Body of pancreas (tissue), 4 donors: ENCODE data around the gene LHFPL3. TPM values are rescaled to one million over a fixed set of nuclear protein-coding genes. Genes with fewer than 3 reads are reported as not detected.

ENCODE experiments used
- ATAC-seq: fragments of 150-250 bp; one replicate; pipeline ENCODE4 v1.9.1; 2016
- DNase-seq, 4 donors: peaks; one replicate each; pipeline ENCODE4 v3.0.0-alpha.2; 2019
- H3K27ac ChIP-seq, 4 donors: fragments of 200-600 bp; sonication (generic); 1 replicate in 3 of 4; 2 replicates in 1 of 4; pipeline versions ENCODE4 v1.5.1 to v1.6.1; 2016 to 2019; ENCODE audit warnings: mild to moderate bottlenecking in 1 of 4, mixed read lengths in 1 of 4, moderate library complexity in 1 of 4
- H3K27me3 ChIP-seq, 2 donors: fragments of 200-600 bp; sonication (generic); one replicate each; pipeline ENCODE4 v1.6.0; 2016; ENCODE audit warnings: mild to moderate bottlenecking in 1 of 2
- H3K36me3 ChIP-seq, 2 donors: fragments of 200-600 bp; sonication (generic); replicated peaks in 1 of 2; 2 replicates each; pipeline ENCODE4 v1.5.1; 2016; ENCODE audit warnings: low read depth in 2 of 2; ENCODE audit not compliant: insufficient read depth in 1 of 2
- H3K4me1 ChIP-seq: fragments of 200-600 bp; sonication (generic); one replicate; pipeline ENCODE4 v1.6.0; 2016
- H3K4me3 ChIP-seq, 2 donors: fragments of 200-600 bp; sonication (generic); 1 replicate in 1 of 2; 2 replicates in 1 of 2; pipeline ENCODE4 v1.5.1; 2016 to 2019
- H3K9me3 ChIP-seq, 3 donors: fragments of 200-600 bp; sonication (generic); 1 replicate in 2 of 3; 2 replicates in 1 of 3; pipeline ENCODE4 v1.5.1; 2016
- POLR2A ChIP-seq, 3 donors: fragments of 450-650 bp; IDR thresholded peaks; one replicate each; pipeline ENCODE4 v1.6.1; 2016; ENCODE audit warnings: antibody characterized with exemption in 3 of 3, mild to moderate bottlenecking in 2 of 3
- WGBS, 2 donors: methylation state at CpG; one replicate each; pipeline ENCODE4 v1.1.5; 2017; 5-methylcytosine and 5-hydroxymethylcytosine counted together
- intact Hi-C: fragments of 100-400 bp; cut with DNase I; formaldehyde crosslinking; loops from one replicate; pipeline ENCODE4 v1.15.1; 2023
- total RNA-seq, 2 donors: library from RNA; depleted of rRNA; stranded (reverse); fragments of >200 nt; gene quantifications; one replicate each; pipeline ENCODE4 v1.1.0, GENCODE V29; 2016
- TF ChIP-seq, protein P1 (sequence below), 7 experiments: fragments of 450-650 bp in 4 of 7; fragments of 200-600 bp in 3 of 7; sonication (generic) in 3 of 7; IDR thresholded peaks; one replicate each; pipeline ENCODE4 v1.5.1; 2016 to 2019; ENCODE audit warnings: antibody characterized with exemption in 7 of 7

Gene LHFPL3
- total RNA-seq, 2 donors from 2014 or later: not detected

DNA sequence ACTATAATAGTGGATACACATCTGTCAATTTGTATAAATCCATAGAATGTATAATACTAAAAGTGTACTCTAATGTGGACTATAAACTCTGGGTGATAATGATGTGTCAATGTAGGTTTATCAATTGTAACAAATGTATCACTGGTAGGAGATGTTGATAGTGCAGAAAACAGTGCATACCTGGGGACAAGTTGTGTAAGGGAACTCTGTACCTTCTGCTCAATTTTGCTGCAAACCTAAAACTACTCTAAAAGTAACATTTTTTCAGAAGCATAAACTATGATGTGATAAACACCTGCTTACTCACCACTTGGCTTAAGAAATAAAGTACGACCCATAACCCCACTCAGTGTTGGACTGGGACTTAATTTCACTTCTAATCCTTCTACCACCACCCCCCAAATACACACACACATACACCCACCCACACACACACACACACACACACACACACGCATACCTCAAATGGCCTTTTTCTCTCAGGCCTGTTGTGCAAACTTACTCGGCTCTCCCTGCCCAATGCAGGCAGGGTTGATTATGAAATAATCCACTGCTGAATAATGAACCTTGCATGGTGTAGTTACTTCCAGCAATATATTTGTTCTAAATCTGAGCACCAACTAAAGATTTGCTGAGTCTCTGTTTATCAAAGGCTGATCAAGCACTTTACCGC is 531.5 kb downstream of the LHFPL3 start:
- WGBS, 2 donors: 73 to 81% methylated on average over 4 of the region's 4 CpGs
- no peak for ATAC-seq
- no peak overlapping the region for H3K27ac ChIP-seq

DNA sequence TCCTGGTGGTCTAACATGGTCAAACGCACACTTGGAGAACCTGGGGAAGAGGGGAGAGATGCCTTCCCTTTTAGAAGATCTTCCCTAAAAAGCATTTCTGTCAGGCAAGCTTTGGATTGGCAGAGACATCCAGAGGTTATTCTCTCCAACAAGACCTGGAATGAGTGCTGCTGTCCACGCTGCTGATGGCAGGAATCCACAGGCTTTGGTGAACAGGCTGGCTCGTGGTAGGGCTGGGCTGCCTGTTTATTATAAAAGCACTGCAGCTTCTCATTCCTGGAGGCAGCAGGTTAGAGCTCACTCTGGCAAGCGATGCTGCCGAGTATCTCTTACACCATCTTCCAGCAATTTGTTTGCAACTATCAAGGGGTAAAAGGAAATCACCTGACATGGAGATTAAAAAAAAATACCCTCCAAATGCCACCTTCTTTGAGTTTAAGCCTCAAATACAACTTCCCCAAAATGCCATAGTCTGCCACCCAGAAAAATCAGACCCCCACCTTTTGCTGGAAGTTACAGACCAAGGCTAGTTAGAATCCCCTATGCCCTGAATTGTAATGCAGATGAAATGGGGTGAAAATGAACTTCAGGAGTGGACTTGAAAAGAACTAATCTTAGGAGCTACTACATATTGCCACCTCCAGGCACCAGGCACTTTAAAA is 533.5 kb downstream of the LHFPL3 start:
- DNase-seq (no peak), ATAC-seq (no peak)
- Histone ChIP-seq H3K4me1 (no peaks in the 10 kb centered on the region), H3K4me3 (no peak overlapping the region), H3K36me3 (no peaks in the 10 kb centered on the region), H3K9me3 (no peaks in the 10 kb centered on the region), H3K27ac (no peak overlapping the region), H3K27me3 (no peaks in the 10 kb centered on the region)
- intact Hi-C loops: no loop called here
- 63 to 85% methylated on average over 5 of the region's 5 CpGs for WGBS, 2 donors
- no peak for TF ChIP-seq POLR2A (IDR thresholded peaks at IDR 0.05)
- TF ChIP-seq, protein P1, sequence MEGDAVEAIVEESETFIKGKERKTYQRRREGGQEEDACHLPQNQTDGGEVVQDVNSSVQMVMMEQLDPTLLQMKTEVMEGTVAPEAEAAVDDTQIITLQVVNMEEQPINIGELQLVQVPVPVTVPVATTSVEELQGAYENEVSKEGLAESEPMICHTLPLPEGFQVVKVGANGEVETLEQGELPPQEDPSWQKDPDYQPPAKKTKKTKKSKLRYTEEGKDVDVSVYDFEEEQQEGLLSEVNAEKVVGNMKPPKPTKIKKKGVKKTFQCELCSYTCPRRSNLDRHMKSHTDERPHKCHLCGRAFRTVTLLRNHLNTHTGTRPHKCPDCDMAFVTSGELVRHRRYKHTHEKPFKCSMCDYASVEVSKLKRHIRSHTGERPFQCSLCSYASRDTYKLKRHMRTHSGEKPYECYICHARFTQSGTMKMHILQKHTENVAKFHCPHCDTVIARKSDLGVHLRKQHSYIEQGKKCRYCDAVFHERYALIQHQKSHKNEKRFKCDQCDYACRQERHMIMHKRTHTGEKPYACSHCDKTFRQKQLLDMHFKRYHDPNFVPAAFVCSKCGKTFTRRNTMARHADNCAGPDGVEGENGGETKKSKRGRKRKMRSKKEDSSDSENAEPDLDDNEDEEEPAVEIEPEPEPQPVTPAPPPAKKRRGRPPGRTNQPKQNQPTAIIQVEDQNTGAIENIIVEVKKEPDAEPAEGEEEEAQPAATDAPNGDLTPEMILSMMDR (IDR thresholded peaks at IDR 0.05): no peak

More for the DNA sequence above, 531.5 kb downstream of the LHFPL3 start:
- TF ChIP-seq POLR2A (IDR thresholded peaks at IDR 0.05): no peak
- DNase-seq: no peak
- Histone ChIP-seq H3K9me3 (no peaks in the 10 kb centered on the region), H3K4me1 (no peaks in the 10 kb centered on the region), H3K36me3 (no peaks in the 10 kb centered on the region), H3K4me3 (no peak overlapping the region), H3K27me3 (no peaks in the 10 kb centered on the region)
- intact Hi-C loops: no loop called here

DNA sequence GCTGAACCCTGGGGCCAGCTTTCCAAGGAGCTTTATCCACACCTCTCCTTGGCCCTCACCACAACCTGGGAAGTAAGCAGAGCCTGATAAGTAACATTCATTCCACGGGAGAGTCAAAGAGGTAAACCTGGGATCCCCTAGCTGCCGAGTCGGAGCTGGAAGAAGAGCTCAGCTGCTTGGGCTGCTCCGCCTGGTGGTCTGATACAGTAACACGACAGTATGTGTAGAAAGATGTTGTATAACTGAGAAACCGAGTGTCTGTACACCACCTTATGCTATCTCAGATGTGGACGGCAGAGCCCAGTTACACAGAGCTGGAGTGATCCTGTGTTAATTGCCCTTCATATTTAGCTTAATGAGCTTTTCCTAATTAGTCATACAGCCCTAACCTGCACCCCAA is 534.3 kb downstream of the LHFPL3 start:
- Histone ChIP-seq H3K27ac (no peak overlapping the region), H3K9me3 (no peaks in the 10 kb centered on the region)
- WGBS, 2 donors: 88 to 89% methylated on average over 7 of the region's 7 CpGs

DNA sequence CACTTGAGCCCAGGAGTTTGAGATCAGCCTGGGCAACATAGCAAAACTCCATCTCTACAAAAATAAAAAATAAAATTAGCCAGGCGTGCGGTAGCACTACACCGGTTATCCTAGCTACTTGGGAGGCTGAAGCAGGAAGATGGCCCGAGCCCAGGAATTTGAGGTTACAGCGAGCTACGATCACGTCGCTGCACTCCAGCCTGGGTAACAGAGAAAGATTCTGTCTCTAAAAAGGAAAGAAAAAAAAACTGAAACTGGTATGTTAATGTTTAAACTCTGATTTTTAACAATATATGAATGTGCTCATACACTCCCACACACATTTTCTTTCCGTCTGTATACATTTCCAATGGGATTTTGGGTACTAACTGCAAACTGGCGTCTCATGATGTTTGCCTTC is 545.0 kb downstream of the LHFPL3 start:
- Histone ChIP-seq H3K36me3 (no peaks in the 10 kb centered on the region), H3K4me3 (no peak overlapping the region), H3K27ac (no peak overlapping the region), H3K9me3 (no peaks in the 10 kb centered on the region), H3K4me1 (no peaks in the 10 kb centered on the region), H3K27me3 (no peaks in the 10 kb centered on the region)
- ATAC-seq (peak; percentile 33), DNase-seq (peak in 1 of 4 donors; percentile 11)
- intact Hi-C loops: no loop called here
- 72 to 73% methylated on average over 10 of the region's 10 CpGs for WGBS, 2 donors
- TF ChIP-seq POLR2A (IDR thresholded peaks at IDR 0.05): no peak
- TF ChIP-seq, protein P1 (IDR thresholded peaks at IDR 0.05): no peak

More for the DNA sequence above, 534.3 kb downstream of the LHFPL3 start:
- H3K36me3 ChIP-seq: no peaks in the 10 kb centered on the region
- ATAC-seq: no peak
- H3K4me3 ChIP-seq: no peak overlapping the region
- intact Hi-C loops: no loop called here
- H3K4me1 ChIP-seq: no peaks in the 10 kb centered on the region
- no peak for TF ChIP-seq POLR2A (IDR thresholded peaks at IDR 0.05)
- TF ChIP-seq, protein P1 (IDR thresholded peaks at IDR 0.05): no peak
- no peaks in the 10 kb centered on the region for H3K27me3 ChIP-seq
- no peak for DNase-seq

DNA sequence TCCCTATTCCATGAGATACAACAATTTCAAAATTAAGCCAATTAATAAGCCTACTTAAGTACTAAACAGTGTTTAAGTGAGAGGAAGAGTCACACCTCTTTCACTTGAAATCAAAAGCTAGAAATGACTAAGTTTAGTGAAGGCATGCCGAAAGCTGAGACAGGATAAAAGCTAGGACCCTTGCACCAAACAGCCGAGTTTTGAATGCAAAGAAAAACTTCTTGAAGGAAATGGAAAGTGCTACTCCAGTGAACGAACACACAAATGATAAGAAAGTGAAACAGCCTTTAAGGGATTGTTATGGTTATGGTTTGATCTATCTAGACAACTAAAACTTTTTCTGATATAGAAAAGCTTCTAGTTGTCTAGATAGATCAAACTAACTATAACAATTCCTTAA is 550.2 kb downstream of the LHFPL3 start:
- Histone ChIP-seq H3K27ac (no peak overlapping the region), H3K9me3 (no peaks in the 10 kb centered on the region), H3K4me3 (no peak overlapping the region), H3K36me3 (no peaks in the 10 kb centered on the region), H3K27me3 (no peaks in the 10 kb centered on the region), H3K4me1 (peaks cover 4% of the 10 kb centered on the region)
- ATAC-seq (no peak), DNase-seq (no peak)
- TF ChIP-seq POLR2A (IDR thresholded peaks at IDR 0.05): no peak
- TF ChIP-seq, protein P1 (IDR thresholded peaks at IDR 0.05): no peak
- WGBS, 2 donors: 83 to 87% methylated on average over 3 of the region's 3 CpGs
- intact Hi-C loops: no loop called here
